Epidermal melanocyte (primary cell): Measurements from ENCODE around the gene HOXA7.

Experiments
- DNase-seq: peaks from one replicate; pipeline ENCODE4 v3.0.0; 2011; ENCODE audit warnings: low spot score; ENCODE audit not compliant: insufficient read length

Gene HOXA7

GRCh38 chr7:27107391-27108381, 48.8 kb downstream of the HOXA7 start:
- no peak for DNase-seq

GRCh38 chr7:27106901-27107240, 49.6 kb downstream of the HOXA7 start:
- DNase-seq = no peak

GRCh38 chr7:27106181-27106900, 50.1 kb downstream of the HOXA7 start:
- DNase-seq = no peak

DNA sequence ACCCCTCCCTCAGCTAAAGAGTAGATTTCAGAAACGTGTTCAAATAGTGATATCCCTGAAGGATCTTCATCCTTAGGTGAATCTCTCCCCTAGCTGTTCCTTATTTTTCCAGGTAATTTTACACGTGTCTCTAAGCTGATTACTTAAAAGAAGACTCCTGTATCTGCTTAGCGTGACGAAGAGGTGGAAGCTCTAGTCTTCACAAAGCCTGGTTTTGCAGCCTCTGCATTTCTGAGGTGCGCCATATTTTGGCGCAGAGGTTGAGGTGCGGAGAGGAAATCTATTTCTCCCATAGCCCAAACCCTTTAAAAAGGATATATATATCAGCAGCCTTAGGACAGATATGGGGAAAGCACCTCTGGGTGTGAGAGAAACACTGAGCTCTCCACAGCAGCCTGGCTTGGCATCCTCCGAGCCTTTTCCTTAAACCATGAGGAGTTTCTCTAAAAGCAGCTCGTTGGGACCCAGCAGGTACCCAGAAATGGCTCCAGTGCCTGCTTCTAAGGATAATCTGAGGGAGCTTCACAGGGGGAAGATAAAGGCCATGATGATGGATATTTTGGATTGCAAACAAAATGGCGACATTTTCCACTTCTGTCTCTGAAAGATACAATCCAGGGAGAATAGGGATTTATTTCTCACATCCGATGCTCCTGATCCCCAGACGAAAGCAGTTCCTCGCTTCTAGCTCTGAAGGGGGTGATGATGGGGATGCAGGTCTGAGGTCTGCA, 51.0 kb downstream of the HOXA7 start:
- DNase-seq = no peak

GRCh38 chr7:27104341-27105058, 52.0 kb downstream of the HOXA7 start:
- DNase-seq = no peak
